ENCODE measurements around the gene SORCS1.

- TF ChIP-seq TCF12 (IDR thresholded peaks at IDR 0.05; ENCODE audit: low read depth) (no peak), FOXM1 (IDR thresholded peaks at IDR 0.05; ENCODE audit: borderline replicate concordance, low read depth) (no peak), REST (IDR thresholded peaks at IDR 0.05; ENCODE audit: low read depth) (no peak), EP300 (IDR thresholded peaks at IDR 0.05; ENCODE audit: borderline replicate concordance) (no peak), RAD21 (IDR thresholded peaks at IDR 0.05; ENCODE audit: low read depth) (no peak), CEBPB (IDR thresholded peaks at IDR 0.05) (no peak)
These were observed 1.2 kb downstream of the SORCS1 start for GRCh38 chr10:107163076-107163855.

All from Ishikawa (cell line).